ENCODE measurements around the gene CC2D2A. TPM values are rescaled to one million over a fixed set of nuclear protein-coding genes. Genes with fewer than 3 reads are reported as not detected.
"Not testable (repeated sequence)": the region's sequence is repeated elsewhere in the genome, so short reads cannot be mapped to it uniquely, and the experiment has no call there.

Gene CC2D2A
- total and polyA plus RNA-seq, 2 donors, result 3.3 to 3.5 TPM

DNA sequence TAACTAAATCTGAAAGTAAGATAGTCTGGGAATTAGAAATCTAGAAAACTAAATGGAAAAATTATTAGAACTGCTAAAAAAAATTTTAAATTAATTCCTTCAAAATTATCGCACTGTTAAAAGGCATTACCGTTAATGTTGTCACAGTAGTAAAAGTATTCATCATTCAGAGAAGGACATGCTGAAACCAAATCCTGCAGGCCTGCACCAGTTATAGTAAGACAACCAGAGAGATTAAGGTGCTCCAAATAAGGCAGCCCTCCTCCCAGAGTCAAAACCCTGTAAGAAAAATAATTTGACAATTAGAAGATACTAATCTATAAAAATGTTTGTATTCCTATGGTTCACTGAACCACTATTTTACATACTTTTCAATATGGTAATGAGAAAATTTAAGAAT, 142.5 kb downstream of the CC2D2A start:
- Histone ChIP-seq H3K27me3 (ENCODE audit: control insufficient read depth in 2 of 2, insufficient read depth in 1 of 2, low read length in 1 of 2) (no peaks in the 10 kb centered on the region), H3K4me1 (ENCODE audit: control insufficient read depth in 2 of 2, insufficient read depth in 2 of 2, low read length in 2 of 2) (no peaks in the 10 kb centered on the region), H3K9me3 (ENCODE audit: control insufficient read depth in 2 of 2, insufficient read depth in 1 of 2, low read length in 1 of 2) (peaks cover 0 to 7% of the 10 kb centered on the region in 2 donors), H3K36me3 (ENCODE audit: control insufficient read depth in 2 of 2, insufficient read depth in 2 of 2, low read length in 1 of 2) (peaks cover 13 to 14% of the 10 kb centered on the region in 2 donors), H3K27ac (ENCODE audit: low read depth in 1 of 2, low read length in 1 of 2) (no peak overlapping the region), H3K4me3 (ENCODE audit: low read length in 2 of 2) (no peak overlapping the region)
- 97% methylated on average over 2 of the region's 2 CpGs for WGBS
- no peak for DNase-seq (ENCODE audit: low read depth in 6 of 9, low spot score in 9 of 9)

DNA sequence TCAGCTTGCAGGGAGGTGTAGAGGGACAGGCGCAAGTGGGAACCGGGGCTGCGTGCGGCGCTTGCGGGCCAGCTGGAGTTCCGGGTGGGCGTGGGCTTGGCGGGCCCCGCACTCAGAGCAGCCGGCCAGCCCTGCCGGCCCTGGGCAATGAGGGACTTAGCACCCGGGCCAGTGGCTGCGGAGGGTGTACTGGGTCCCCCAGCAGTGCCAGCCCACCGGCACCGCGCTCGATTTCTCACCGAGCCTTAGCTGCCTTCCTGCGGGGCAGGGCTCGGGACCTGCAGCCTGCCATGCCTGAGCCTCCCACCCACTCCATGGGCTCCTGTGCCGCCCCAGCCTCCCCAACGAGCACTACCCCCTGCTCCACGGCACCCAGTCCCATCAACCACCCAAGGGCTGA, 145.2 kb downstream of the CC2D2A start:
- WGBS, result 97% methylated on average over 24 of the region's 24 CpGs
- H3K36me3 ChIP-seq (ENCODE audit: control insufficient read depth in 2 of 2, insufficient read depth in 2 of 2, low read length in 1 of 2), result peaks cover 19 to 20% of the 10 kb centered on the region in 2 donors

DNA sequence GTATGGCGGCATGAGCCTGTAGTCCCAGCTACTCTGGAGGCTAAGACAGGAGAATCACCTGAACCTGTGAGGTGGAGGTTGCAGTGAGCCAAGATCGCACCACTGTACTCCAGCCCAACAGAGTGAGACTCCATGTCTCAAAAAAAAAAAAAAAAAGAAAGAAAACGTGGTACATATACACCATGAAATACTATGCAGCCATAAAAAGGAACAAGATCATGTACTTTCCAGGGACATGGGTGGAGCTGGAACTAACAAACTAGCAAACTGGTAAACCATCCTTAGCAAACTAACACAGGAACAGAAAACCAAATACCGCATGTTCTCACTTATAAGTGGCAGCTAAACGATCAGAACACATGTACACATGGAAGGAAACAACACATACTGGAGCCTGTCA, 147.7 kb downstream of the CC2D2A start:
- not testable (repeated sequence) for DNase-seq (ENCODE audit: low read depth in 6 of 9, low spot score in 9 of 9); H3K27me3 ChIP-seq (ENCODE audit: control insufficient read depth in 2 of 2, insufficient read depth in 1 of 2, low read length in 1 of 2); H3K27ac ChIP-seq (ENCODE audit: low read depth in 1 of 2, low read length in 1 of 2); H3K4me3 ChIP-seq (ENCODE audit: low read length in 2 of 2); H3K4me1 ChIP-seq (ENCODE audit: control insufficient read depth in 2 of 2, insufficient read depth in 2 of 2, low read length in 2 of 2)
- peaks cover 12 to 20% of the 10 kb centered on the region in 2 donors for H3K36me3 ChIP-seq (ENCODE audit: control insufficient read depth in 2 of 2, insufficient read depth in 2 of 2, low read length in 1 of 2)
- over 99% methylated on average over 5 of the region's 5 CpGs for WGBS
- H3K9me3 ChIP-seq (ENCODE audit: control insufficient read depth in 2 of 2, insufficient read depth in 1 of 2, low read length in 1 of 2), result peaks cover 1 to 25% of the 10 kb centered on the region in 2 donors

More for the DNA sequence above, 145.2 kb downstream of the CC2D2A start:
- peaks cover 1 to 18% of the 10 kb centered on the region in 2 donors for H3K9me3 ChIP-seq (ENCODE audit: control insufficient read depth in 2 of 2, insufficient read depth in 1 of 2, low read length in 1 of 2)
- DNase-seq (ENCODE audit: low read depth in 6 of 9, low spot score in 9 of 9); H3K27me3 ChIP-seq (ENCODE audit: control insufficient read depth in 2 of 2, insufficient read depth in 1 of 2, low read length in 1 of 2); H3K4me3 ChIP-seq (ENCODE audit: low read length in 2 of 2); H3K27ac ChIP-seq (ENCODE audit: low read depth in 1 of 2, low read length in 1 of 2); H3K4me1 ChIP-seq (ENCODE audit: control insufficient read depth in 2 of 2, insufficient read depth in 2 of 2, low read length in 2 of 2): not testable (repeated sequence)

DNA sequence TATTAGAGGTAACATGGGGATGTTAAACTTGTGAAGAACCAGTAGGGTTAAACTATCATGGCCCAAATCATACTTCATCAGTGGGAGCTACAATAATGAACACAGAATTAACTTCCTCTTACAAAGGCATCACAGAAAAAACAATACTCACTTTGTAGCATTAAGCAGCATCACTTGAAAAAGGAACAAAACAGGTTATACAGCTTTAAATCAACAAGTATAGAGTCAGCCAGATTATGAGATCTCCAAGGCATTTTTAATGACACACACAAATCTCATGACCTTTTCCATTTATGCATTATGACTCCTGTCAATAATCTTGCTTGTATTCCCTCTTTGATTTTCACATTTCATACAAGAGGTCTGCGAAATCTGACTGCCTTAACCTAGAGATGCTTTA, 167.1 kb downstream of the CC2D2A start:
- no peak overlapping the region for H3K4me3 ChIP-seq (ENCODE audit: low read length in 2 of 2)
- H3K27me3 ChIP-seq (ENCODE audit: control insufficient read depth in 2 of 2, insufficient read depth in 1 of 2, low read length in 1 of 2), result no peaks in the 10 kb centered on the region
- WGBS, result 97% methylated on average over 1 of the region's 1 CpG
- no peaks in the 10 kb centered on the region for H3K9me3 ChIP-seq (ENCODE audit: control insufficient read depth in 2 of 2, insufficient read depth in 1 of 2, low read length in 1 of 2)
- no peak for DNase-seq (ENCODE audit: low read depth in 6 of 9, low spot score in 9 of 9)
- H3K36me3 ChIP-seq (ENCODE audit: control insufficient read depth in 2 of 2, insufficient read depth in 2 of 2, low read length in 1 of 2), result peaks cover 14 to 49% of the 10 kb centered on the region in 2 donors
- H3K4me1 ChIP-seq (ENCODE audit: control insufficient read depth in 2 of 2, insufficient read depth in 2 of 2, low read length in 2 of 2), result no peaks in the 10 kb centered on the region
- H3K27ac ChIP-seq (ENCODE audit: low read depth in 1 of 2, low read length in 1 of 2), result no peak overlapping the region

DNA sequence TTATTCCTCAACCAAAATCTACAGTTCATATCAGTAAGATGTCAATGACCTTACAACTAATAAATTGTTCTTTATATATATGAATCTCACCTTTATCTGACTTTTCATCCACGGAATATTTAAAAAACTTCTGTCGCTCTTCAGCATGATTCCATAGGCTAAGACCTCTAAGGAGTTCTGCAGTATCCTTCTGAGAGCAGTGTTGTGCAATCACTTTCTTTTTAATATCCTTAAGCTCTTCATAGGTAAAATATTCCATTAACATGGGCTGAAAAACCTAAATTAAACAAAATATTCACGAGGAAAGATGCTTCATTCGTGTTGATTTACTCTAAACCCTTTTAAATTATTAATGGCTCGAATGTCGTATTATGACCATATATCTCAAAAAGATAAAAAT, 168.7 kb downstream of the CC2D2A start:
- H3K27me3 ChIP-seq (ENCODE audit: control insufficient read depth in 2 of 2, insufficient read depth in 1 of 2, low read length in 1 of 2), result no peaks in the 10 kb centered on the region
- WGBS, result 98% methylated on average over 6 of the region's 6 CpGs
- peaks cover 14 to 44% of the 10 kb centered on the region in 2 donors for H3K36me3 ChIP-seq (ENCODE audit: control insufficient read depth in 2 of 2, insufficient read depth in 2 of 2, low read length in 1 of 2)
- no peaks in the 10 kb centered on the region for H3K4me1 ChIP-seq (ENCODE audit: control insufficient read depth in 2 of 2, insufficient read depth in 2 of 2, low read length in 2 of 2)
- no peaks in the 10 kb centered on the region for H3K9me3 ChIP-seq (ENCODE audit: control insufficient read depth in 2 of 2, insufficient read depth in 1 of 2, low read length in 1 of 2)
- no peak overlapping the region for H3K4me3 ChIP-seq (ENCODE audit: low read length in 2 of 2)
- no peak for DNase-seq (ENCODE audit: low read depth in 6 of 9, low spot score in 9 of 9)
- H3K27ac ChIP-seq (ENCODE audit: low read depth in 1 of 2, low read length in 1 of 2), result no peak overlapping the region

DNA sequence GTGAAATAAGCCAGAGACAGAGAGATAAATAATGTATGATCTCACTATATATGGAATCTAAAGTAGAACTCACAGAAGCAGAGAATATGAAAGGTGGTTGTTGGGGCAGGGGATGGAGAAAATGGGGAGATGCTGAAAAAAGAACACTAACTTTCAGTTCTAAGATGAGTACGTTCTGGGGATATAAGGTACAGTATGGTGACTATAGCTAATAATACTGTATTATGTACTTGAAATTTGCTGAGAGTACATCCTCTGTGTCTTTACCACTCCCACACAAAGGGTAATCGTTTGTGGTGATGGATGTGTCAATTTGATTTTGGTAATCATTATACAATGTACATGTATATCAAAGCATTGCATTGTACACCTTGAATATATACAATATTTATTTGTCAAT, 178.9 kb downstream of the CC2D2A start:
- H3K27ac ChIP-seq (ENCODE audit: low read depth in 1 of 2, low read length in 1 of 2), result no peak overlapping the region
- DNase-seq (ENCODE audit: low read depth in 6 of 9, low spot score in 9 of 9), result no peak
- H3K4me1 ChIP-seq (ENCODE audit: control insufficient read depth in 2 of 2, insufficient read depth in 2 of 2, low read length in 2 of 2), result peaks cover 4 to 7% of the 10 kb centered on the region in 2 donors
- H3K27me3 ChIP-seq (ENCODE audit: control insufficient read depth in 2 of 2, insufficient read depth in 1 of 2, low read length in 1 of 2), result no peaks in the 10 kb centered on the region
- 92% methylated on average over 2 of the region's 2 CpGs for WGBS
- H3K36me3 ChIP-seq (ENCODE audit: control insufficient read depth in 2 of 2, insufficient read depth in 2 of 2, low read length in 1 of 2), result no peaks in the 10 kb centered on the region
- H3K9me3 ChIP-seq (ENCODE audit: control insufficient read depth in 2 of 2, insufficient read depth in 1 of 2, low read length in 1 of 2), result no peaks in the 10 kb centered on the region
- H3K4me3 ChIP-seq (ENCODE audit: low read length in 2 of 2), result no peak overlapping the region

DNA sequence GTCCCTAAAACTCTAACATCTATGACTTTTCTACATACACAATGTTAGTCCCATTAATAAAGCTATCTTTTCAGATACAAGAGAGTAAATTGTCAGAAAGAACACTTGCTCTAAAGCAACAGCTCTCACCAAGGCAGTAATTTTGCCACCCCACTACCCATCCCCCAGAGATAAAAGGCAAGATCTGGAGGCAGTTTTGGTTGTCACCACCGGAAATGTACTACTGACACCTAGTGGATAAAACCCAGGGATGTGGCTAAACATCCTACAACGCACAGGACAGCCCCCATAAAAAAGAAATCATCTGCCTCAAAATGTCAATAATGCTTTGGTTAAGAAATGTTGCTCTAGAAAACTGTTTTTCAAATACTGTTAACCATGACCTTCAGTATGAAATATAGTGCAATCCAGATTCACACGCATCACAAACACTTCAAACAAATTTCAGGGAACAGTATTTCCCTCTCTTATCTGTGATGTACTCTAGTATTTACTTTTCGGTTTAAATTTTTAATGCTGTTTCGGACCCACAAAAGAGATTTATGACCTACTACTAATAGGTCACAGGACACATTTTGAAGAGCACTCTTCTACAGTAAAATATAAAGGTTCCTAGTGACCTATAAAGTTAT, 180.3 kb downstream of the CC2D2A start:
- Histone ChIP-seq H3K9me3 (ENCODE audit: control insufficient read depth in 2 of 2, insufficient read depth in 1 of 2, low read length in 1 of 2) (no peaks in the 10 kb centered on the region), H3K4me1 (ENCODE audit: control insufficient read depth in 2 of 2, insufficient read depth in 2 of 2, low read length in 2 of 2) (peaks cover 11 to 12% of the 10 kb centered on the region in 2 donors), H3K36me3 (ENCODE audit: control insufficient read depth in 2 of 2, insufficient read depth in 2 of 2, low read length in 1 of 2) (no peaks in the 10 kb centered on the region), H3K4me3 (ENCODE audit: low read length in 2 of 2) (no peak overlapping the region), H3K27ac (ENCODE audit: low read depth in 1 of 2, low read length in 1 of 2) (peak overlapping the region in 1 of 2 donors; percentile 3), H3K27me3 (ENCODE audit: control insufficient read depth in 2 of 2, insufficient read depth in 1 of 2, low read length in 1 of 2) (no peaks in the 10 kb centered on the region)
- WGBS, result 52% methylated on average over 5 of the region's 5 CpGs
- DNase-seq (ENCODE audit: low read depth in 6 of 9, low spot score in 9 of 9), result peak; percentile 52 to 94 (median 81)

Other genes with a start within 250 kb of the CC2D2A start
- 0.61 TPM for gene C1QTNF7, start 41.8 kb upstream of the CC2D2A start, total RNA-seq
- 0.94 TPM for gene C1QTNF7, start 41.8 kb upstream of the CC2D2A start, polyA plus RNA-seq
- gene FBXL5, start 185.5 kb downstream of the CC2D2A start, total RNA-seq, result 66.7 TPM
- 72.6 TPM for gene FBXL5, start 185.5 kb downstream of the CC2D2A start, polyA plus RNA-seq
- gene FAM200B, start 211.9 kb downstream of the CC2D2A start, total RNA-seq, result 35.3 TPM
- gene FAM200B, start 211.9 kb downstream of the CC2D2A start, polyA plus RNA-seq, result 74.4 TPM
- gene BST1, start 233.2 kb downstream of the CC2D2A start, total RNA-seq, result 4.1 TPM
- 2.9 TPM for gene BST1, start 233.2 kb downstream of the CC2D2A start, polyA plus RNA-seq